Large intestine (tissue), 3 donors: Measurements from ENCODE around the gene CELSR1. TPM values are rescaled to one million over a fixed set of nuclear protein-coding genes. Genes with fewer than 3 reads are reported as not detected.

Source experiments
- DNase-seq, 2 donors: peaks; one replicate each; pipeline versions ENCODE4 v3.0.0 to v3.0.0-alpha.2; 2013
- H3K27ac ChIP-seq: one replicate; pipeline ENCODE4 v1.5.1; 2013; ENCODE audit warnings: low read length
- H3K27me3 ChIP-seq: 2 replicates; pipeline ENCODE4 v1.6.1; 2013; ENCODE audit warnings: low read length; ENCODE audit not compliant: control insufficient read depth, insufficient read depth
- H3K36me3 ChIP-seq: 2 replicates; pipeline ENCODE4 v1.6.1; 2013; ENCODE audit warnings: low read length; ENCODE audit not compliant: control insufficient read depth, insufficient read depth
- H3K4me1 ChIP-seq: one replicate; pipeline ENCODE4 v1.6.1; 2013; ENCODE audit warnings: low read length; ENCODE audit not compliant: control insufficient read depth, insufficient read depth
- H3K4me3 ChIP-seq: one replicate; pipeline ENCODE4 v1.5.1; 2013; ENCODE audit warnings: low read length
- H3K9me3 ChIP-seq: one replicate; pipeline ENCODE4 v1.6.1; 2013; ENCODE audit warnings: mild to moderate bottlenecking, low read depth, low read length, moderate library complexity; ENCODE audit not compliant: control insufficient read depth
- WGBS: methylation state at CpG from one replicate; pipeline ENCODE4 v1.1.5; 2013; ENCODE audit warnings: low lambda C conversion rate; ENCODE audit not compliant: insufficient coverage; 5-methylcytosine and 5-hydroxymethylcytosine counted together
- polyA plus RNA-seq: library from polyadenylated mRNA; unstranded; fragments of 120-200 nt; gene quantifications from one replicate; pipeline ENCODE4 v1.2.1, GENCODE V29; 2013

Gene CELSR1
- polyA plus RNA-seq, 1 donor: 5.9 TPM

- peaks cover 70% of the 10 kb centered on the region for H3K36me3 ChIP-seq
- no peak overlapping the region for H3K4me3 ChIP-seq
- no peaks in the 10 kb centered on the region for H3K9me3 ChIP-seq
- no CpG with 5 or more reads among the region's 13 CpGs for WGBS
- H3K27ac ChIP-seq: no peak overlapping the region
- H3K4me1 ChIP-seq: peaks cover 5% of the 10 kb centered on the region
- DNase-seq: no peak
- H3K27me3 ChIP-seq: no peaks in the 10 kb centered on the region
These were observed 196.7 kb downstream of the CELSR1 start for GRCh38 chr22:46340676-46341075.

DNA sequence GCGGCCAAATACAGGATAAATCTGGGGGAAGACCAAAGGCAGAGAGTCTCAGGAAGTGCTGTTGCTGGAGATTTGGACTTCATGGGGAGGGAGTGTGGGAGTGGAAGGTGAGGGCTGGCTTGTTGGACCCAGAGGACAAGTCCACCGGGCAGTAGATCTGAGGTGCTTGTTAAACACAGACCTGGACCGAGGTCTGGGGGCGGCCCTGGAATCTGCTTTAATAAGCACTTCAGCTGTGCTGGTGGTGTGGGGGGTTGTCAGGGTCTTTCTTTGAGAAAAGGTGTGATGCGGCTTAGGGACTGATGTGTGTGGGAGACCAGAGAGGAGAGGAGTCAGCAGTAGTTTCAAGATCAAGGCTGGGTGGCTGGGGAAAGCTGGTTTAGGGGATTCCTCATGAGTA, 197.5 kb downstream of the CELSR1 start:
- Histone ChIP-seq H3K36me3 (peaks cover 64% of the 10 kb centered on the region), H3K27ac (no peak overlapping the region), H3K9me3 (no peaks in the 10 kb centered on the region), H3K27me3 (no peaks in the 10 kb centered on the region), H3K4me1 (peaks cover 5% of the 10 kb centered on the region), H3K4me3 (no peak overlapping the region)
- WGBS: 100% methylated on average over 1 of the region's 5 CpGs
- DNase-seq: no peak

DNA sequence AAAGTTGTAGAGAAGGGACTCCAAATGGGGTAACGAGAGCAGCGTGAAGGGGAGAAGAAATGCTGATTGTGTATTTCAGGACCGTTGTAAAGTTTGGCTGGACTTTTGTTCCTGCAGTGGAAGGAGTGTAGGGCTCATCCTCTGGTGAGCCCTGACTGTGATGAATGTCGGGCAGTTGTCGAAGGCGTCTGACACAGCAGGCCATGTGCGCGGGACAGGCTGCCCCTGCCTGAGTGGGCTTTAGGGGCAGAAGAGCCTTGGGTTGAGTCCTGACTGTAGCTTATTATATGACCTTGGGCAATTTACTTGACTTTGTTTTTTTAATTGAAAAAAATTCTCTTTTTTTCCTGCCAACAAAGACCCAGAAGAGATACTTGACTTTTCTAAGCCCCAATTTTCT, 198.8 kb downstream of the CELSR1 start:
- no peak overlapping the region for H3K4me3 ChIP-seq
- DNase-seq: no peak

GRCh38 chr22:46337870-46338269, 199.6 kb downstream of the CELSR1 start:
- peaks cover 45% of the 10 kb centered on the region for H3K36me3 ChIP-seq
- WGBS: no CpG with 5 or more reads among the region's 9 CpGs
- H3K27me3 ChIP-seq: no peaks in the 10 kb centered on the region

More for the DNA sequence above, 198.8 kb downstream of the CELSR1 start:
- Histone ChIP-seq H3K9me3 (no peaks in the 10 kb centered on the region), H3K27me3 (no peaks in the 10 kb centered on the region), H3K4me1 (peaks cover 5% of the 10 kb centered on the region), H3K27ac (no peak overlapping the region), H3K36me3 (peaks cover 53% of the 10 kb centered on the region)
- WGBS: no CpG with 5 or more reads among the region's 8 CpGs

GRCh38 chr22:46336119-46337078, 201.0 kb downstream of the CELSR1 start:
- Histone ChIP-seq H3K36me3 (peaks cover 31% of the 10 kb centered on the region), H3K4me1 (peaks cover 5% of the 10 kb centered on the region), H3K4me3 (peak overlapping the region; percentile 93), H3K27me3 (no peaks in the 10 kb centered on the region), H3K9me3 (no peaks in the 10 kb centered on the region), H3K27ac (peak overlapping the region; percentile 92)
- DNase-seq: peak in 1 of 2 donors; percentile 53
- WGBS: 33% methylated on average over 1 of the region's 42 CpGs

More at GRCh38 chr22:46337870-46338269, 199.6 kb downstream of the CELSR1 start:
- H3K9me3 ChIP-seq: no peaks in the 10 kb centered on the region
- DNase-seq: no peak
- H3K4me1 ChIP-seq: peaks cover 5% of the 10 kb centered on the region
- H3K27ac ChIP-seq: no peak overlapping the region
- H3K4me3 ChIP-seq: no peak overlapping the region

DNA sequence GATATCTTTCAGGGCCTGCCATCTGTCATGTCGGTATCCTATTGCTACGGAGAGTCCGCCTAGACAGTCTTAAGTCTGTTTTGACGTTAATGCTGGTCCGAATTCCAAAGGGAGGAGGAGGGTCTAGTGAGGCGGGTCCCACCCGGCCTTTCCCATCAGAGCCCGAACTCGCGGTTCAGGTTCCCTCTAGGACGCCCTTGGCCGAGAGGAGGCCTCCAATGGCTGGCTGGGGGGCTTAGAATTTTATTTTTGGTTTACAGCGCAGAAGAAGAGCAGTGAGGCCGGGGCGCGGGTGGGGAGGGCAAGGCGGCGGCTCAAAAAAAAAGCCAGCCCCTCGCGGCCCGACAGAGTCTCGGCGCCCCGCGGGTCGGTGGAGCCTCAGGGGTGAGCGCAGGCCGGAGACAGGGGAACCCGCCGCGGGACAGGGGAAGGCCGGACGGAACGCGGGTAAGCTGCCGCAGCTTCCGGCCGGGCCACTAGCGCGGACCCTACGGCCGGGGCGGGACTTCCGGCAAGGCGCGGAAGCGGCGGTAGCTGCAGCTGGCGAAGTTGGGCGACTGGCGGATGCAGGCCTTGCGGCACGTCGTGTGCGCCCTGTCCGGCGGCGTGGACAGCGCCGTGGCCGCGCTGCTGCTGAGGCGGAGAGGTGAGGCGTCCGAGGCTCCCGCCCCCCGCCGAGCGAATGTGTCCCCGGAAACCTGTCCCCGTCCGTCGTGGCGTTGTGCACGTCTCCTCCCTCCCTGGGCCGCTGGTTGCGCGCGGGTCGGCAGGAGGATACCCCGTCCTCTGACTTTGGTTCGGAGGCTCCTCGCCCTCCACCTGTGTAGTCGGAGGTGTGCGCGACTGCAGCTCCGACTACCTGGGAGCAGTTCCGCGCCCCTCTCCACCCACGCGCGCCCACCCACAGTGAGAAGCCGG, 202.0 kb downstream of the CELSR1 start, which contains the start of gene TRMU:
Gene TRMU, plus strand, starts transcription at position 514 of the 918 bp plus-strand sequence. Its CDS starts 51 bp downstream, at position 565.
- H3K27me3 ChIP-seq: no peaks in the 10 kb centered on the region
- DNase-seq: peak; percentile 74 to 88
- peaks cover 32% of the 10 kb centered on the region for H3K36me3 ChIP-seq
- H3K4me1 ChIP-seq: peaks cover 5% of the 10 kb centered on the region
- peak within 1 kb of the TSS; percentile 92 for H3K27ac ChIP-seq
- H3K4me3 ChIP-seq: peak within 1 kb of the TSS; percentile 93
- H3K9me3 ChIP-seq: no peaks in the 10 kb centered on the region
- WGBS: no CpG with 5 or more reads among the region's 93 CpGs

DNA sequence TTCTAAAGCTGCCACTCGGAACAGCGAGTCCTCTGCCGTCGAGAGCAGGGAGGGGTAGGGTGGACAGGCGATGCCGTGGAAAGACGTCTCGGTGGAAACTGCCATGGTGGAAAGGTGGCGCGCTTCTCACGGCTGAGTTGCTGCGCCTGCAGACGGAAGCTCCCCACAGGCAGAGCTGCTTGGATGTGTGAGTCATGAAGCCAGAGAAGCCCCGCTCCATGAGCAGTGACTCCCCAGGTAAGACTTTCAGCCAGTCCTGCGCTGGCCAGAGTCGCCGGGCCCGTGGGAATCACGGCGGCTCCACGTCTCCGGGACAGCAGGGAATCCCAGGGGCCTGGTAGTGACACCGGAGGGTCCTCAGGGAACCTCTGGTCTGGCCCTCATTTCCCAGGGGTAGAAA, 205.9 kb downstream of the CELSR1 start:
- WGBS: no CpG with 5 or more reads among the region's 23 CpGs
- H3K27me3 ChIP-seq: no peaks in the 10 kb centered on the region
- H3K9me3 ChIP-seq: no peaks in the 10 kb centered on the region
- DNase-seq: no peak
- no peak overlapping the region for H3K4me3 ChIP-seq
- H3K27ac ChIP-seq: no peak overlapping the region
- no peaks in the 10 kb centered on the region for H3K4me1 ChIP-seq
- peaks cover 16% of the 10 kb centered on the region for H3K36me3 ChIP-seq

DNA sequence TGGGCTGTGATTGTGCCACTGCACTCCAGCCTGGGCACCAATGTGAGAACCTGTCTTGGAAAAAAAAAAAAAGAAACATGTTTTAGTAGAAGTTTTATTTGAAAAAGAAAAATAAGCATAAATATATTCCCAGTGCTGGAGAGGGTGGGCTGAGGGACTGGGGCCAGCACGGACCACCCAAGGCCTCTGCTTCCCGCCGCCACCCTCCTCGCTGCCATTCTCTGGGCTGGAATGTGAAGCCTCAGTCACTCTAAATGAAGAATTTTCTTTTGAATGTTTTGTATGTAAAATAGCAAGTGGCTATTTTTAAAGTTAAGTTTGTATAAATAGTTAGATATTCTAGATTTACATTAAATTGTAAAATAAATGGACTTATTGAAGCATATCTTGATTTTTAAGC, 207.0 kb downstream of the CELSR1 start:
- Histone ChIP-seq H3K27me3 (no peaks in the 10 kb centered on the region), H3K4me3 (no peak overlapping the region), H3K4me1 (no peaks in the 10 kb centered on the region), H3K9me3 (no peaks in the 10 kb centered on the region), H3K27ac (no peak overlapping the region), H3K36me3 (peaks cover 25% of the 10 kb centered on the region)
- no CpG with 5 or more reads among the region's 4 CpGs for WGBS
- no peak for DNase-seq

DNA sequence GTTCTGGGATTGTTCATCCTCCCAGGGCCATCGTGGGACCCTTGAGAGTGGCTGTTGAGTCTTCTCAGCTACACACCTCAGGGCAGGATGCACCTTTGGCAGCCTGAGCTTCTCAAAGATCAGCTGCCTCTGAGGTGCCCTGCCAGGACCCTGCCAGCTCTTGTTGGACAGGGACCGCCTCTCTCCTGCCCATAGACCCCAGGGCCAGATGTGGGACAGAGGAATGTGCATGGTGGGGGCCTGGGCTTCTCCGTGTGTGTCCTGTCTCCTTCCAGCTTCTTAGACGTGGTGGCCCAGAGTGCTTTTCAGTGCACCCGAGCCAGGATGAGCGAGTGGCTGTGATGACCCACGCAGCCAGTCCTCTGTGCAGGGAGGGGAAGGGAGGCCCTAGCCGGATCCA, 207.8 kb downstream of the CELSR1 start:
- WGBS: 94% methylated on average over 3 of the region's 8 CpGs
- H3K4me1 ChIP-seq: no peaks in the 10 kb centered on the region
- no peaks in the 10 kb centered on the region for H3K9me3 ChIP-seq
- H3K27me3 ChIP-seq: no peaks in the 10 kb centered on the region
- no peak overlapping the region for H3K27ac ChIP-seq
- no peak overlapping the region for H3K4me3 ChIP-seq
- no peak for DNase-seq
- peaks cover 27% of the 10 kb centered on the region for H3K36me3 ChIP-seq

- H3K27me3 ChIP-seq: no peaks in the 10 kb centered on the region
- no CpG with 5 or more reads among the region's 11 CpGs for WGBS
- no peaks in the 10 kb centered on the region for H3K9me3 ChIP-seq
- H3K4me3 ChIP-seq: no peak overlapping the region
- no peak for DNase-seq
- H3K4me1 ChIP-seq: no peaks in the 10 kb centered on the region
- no peak overlapping the region for H3K27ac ChIP-seq
- H3K36me3 ChIP-seq: peaks cover 27% of the 10 kb centered on the region
These were observed 208.6 kb downstream of the CELSR1 start for GRCh38 chr22:46328797-46329196.
